CD4-positive, CD25-positive, alpha-beta regulatory T cell (primary cell): ENCODE measurements around the gene B3GAT1. TPM values are rescaled to one million over a fixed set of nuclear protein-coding genes. Genes with fewer than 3 reads are reported as not detected.

Experiments used
- ATAC-seq, 2 donors: fragments of 150-1000 bp; cut with Tn5 transposase; one replicate each; pipeline ENCODE4 v1.10.0; 2021; ENCODE audit warnings: low read depth in 2 of 2, moderate number of reproducible peaks in 2 of 2, moderate library complexity in 1 of 2
- DNase-seq, 3 donors: peaks; one replicate each; pipeline versions ENCODE4 v3.0.0 to v3.0.0-alpha.2; 2012 to 2022; ENCODE audit warnings: mixed read lengths in 1 of 3
- H3K27ac ChIP-seq: one replicate; pipeline ENCODE4 v1.7.0; 2013; ENCODE audit warnings: mild to moderate bottlenecking, low read length; ENCODE audit not compliant: insufficient read depth, poor library complexity, severe bottlenecking
- H3K27me3 ChIP-seq: one replicate; pipeline ENCODE4 v1.7.0; 2013; ENCODE audit warnings: low read length; ENCODE audit not compliant: control insufficient read depth, insufficient read depth
- H3K36me3 ChIP-seq: one replicate; pipeline ENCODE4 v1.7.0; 2013; ENCODE audit warnings: mild to moderate bottlenecking, low read length, moderate library complexity; ENCODE audit not compliant: control insufficient read depth, insufficient read depth
- H3K4me1 ChIP-seq: 2 replicates; pipeline ENCODE4 v1.7.0; 2013; ENCODE audit warnings: mild to moderate bottlenecking, low read length; ENCODE audit not compliant: insufficient read depth, control insufficient read depth, poor library complexity, severe bottlenecking
- H3K4me3 ChIP-seq: one replicate; pipeline ENCODE4 v1.7.0; 2013; ENCODE audit warnings: low read depth, mild to moderate bottlenecking, low read length, moderate library complexity
- H3K9me3 ChIP-seq, 2 experiments: 1 replicate in 1 of 2; 2 replicates in 1 of 2; pipeline ENCODE4 v1.7.0; 2013; ENCODE audit warnings: low read length in 2 of 2, mild to moderate bottlenecking in 1 of 2, moderate library complexity in 1 of 2; ENCODE audit not compliant: control insufficient read depth in 2 of 2
- H3K27ac Mint-ChIP-seq, 3 donors: one replicate each; pipeline ENCODE4 v1.8.0; 2020 to 2022; ENCODE audit warnings: mild to moderate bottlenecking in 3 of 3, mixed read lengths in 3 of 3, moderate library complexity in 2 of 3
- H3K27me3 Mint-ChIP-seq: one replicate; pipeline ENCODE4 v1.8.0; 2022; ENCODE audit warnings: mild to moderate bottlenecking, mixed read lengths
- H3K36me3 Mint-ChIP-seq: one replicate; pipeline ENCODE4 v1.8.0; 2020; ENCODE audit warnings: mixed read lengths
- H3K4me1 Mint-ChIP-seq, 4 donors: one replicate each; pipeline ENCODE4 v1.8.0; 2020 to 2022; ENCODE audit warnings: mixed read lengths in 4 of 4, mild to moderate bottlenecking in 1 of 4
- H3K4me3 Mint-ChIP-seq, 4 donors: one replicate each; pipeline ENCODE4 v1.8.0; 2020 to 2022; ENCODE audit warnings: mild to moderate bottlenecking in 4 of 4, mixed read lengths in 4 of 4, moderate library complexity in 3 of 4
- H3K9me3 Mint-ChIP-seq, 7 donors: one replicate each; pipeline ENCODE4 v1.8.0; 2020 to 2022; ENCODE audit warnings: mixed read lengths in 7 of 7, mild to moderate bottlenecking in 3 of 7, moderate library complexity in 2 of 7
- polyA plus RNA-seq, 4 donors: library from polyadenylated mRNA; unstranded; fragments of 300-500 nt; fragmentation: Illumina TruSeq; gene quantifications; one replicate each; pipeline ENCODE4 v1.2.3, GENCODE V29; 2021
- total RNA-seq: library from RNA; stranded (reverse); gene quantifications from one replicate; pipeline ENCODE4 v1.2.3, GENCODE V29; 2022

Gene B3GAT1
- total and polyA plus RNA-seq, 5 donors from 2014 or later = 1.9 TPM; not detected in 4

GRCh38 chr11:134406264-134407185 lies 5.5 kb downstream of the B3GAT1 start:
- H3K27me3 Mint-ChIP-seq = peaks cover 27% of the 10 kb centered on the region
- H3K4me3 ChIP-seq = no peak overlapping the region
- H3K36me3 ChIP-seq = no peaks in the 10 kb centered on the region
- peaks cover 10% of the 10 kb centered on the region for H3K4me1 ChIP-seq
- no peaks in the 10 kb centered on the region for H3K9me3 ChIP-seq
- peaks cover 0 to 14% (median 0%) of the 10 kb centered on the region in 4 donors for H3K4me1 Mint-ChIP-seq
- peak overlapping the region in 1 of 3 donors; percentile 47 for H3K27ac Mint-ChIP-seq
- no peak for DNase-seq
- H3K27me3 ChIP-seq = peaks cover 10% of the 10 kb centered on the region
- no peak overlapping the region for H3K27ac ChIP-seq
- no peaks in the 10 kb centered on the region for H3K36me3 Mint-ChIP-seq
- no peak overlapping the region for H3K4me3 Mint-ChIP-seq
- H3K9me3 Mint-ChIP-seq = peaks cover 0 to 3% (median 0%) of the 10 kb centered on the region in 7 donors
- no peak for ATAC-seq

- peaks cover 22% of the 10 kb centered on the region for H3K27me3 Mint-ChIP-seq
- no peak for DNase-seq
- Histone ChIP-seq H3K36me3 (no peaks in the 10 kb centered on the region), H3K4me3 (no peak overlapping the region), H3K27ac (no peak overlapping the region), H3K4me1 (peaks cover 6% of the 10 kb centered on the region), H3K27me3 (peaks cover 8% of the 10 kb centered on the region), H3K9me3 (no peaks in the 10 kb centered on the region)
- ATAC-seq = no peak
- H3K4me1 Mint-ChIP-seq = peaks cover 0 to 11% (median 0%) of the 10 kb centered on the region in 4 donors
- H3K9me3 Mint-ChIP-seq = peaks cover 0 to 4% (median 0%) of the 10 kb centered on the region in 7 donors
- no peaks in the 10 kb centered on the region for H3K36me3 Mint-ChIP-seq
- no peak overlapping the region for H3K4me3 Mint-ChIP-seq
- peak overlapping the region in 1 of 3 donors; percentile 47 for H3K27ac Mint-ChIP-seq
These were observed 6.2 kb downstream of the B3GAT1 start for GRCh38 chr11:134405841-134406240.

GRCh38 chr11:134405436-134405835 lies 6.6 kb downstream of the B3GAT1 start:
- Histone ChIP-seq H3K9me3 (no peaks in the 10 kb centered on the region), H3K4me1 (peaks cover 1% of the 10 kb centered on the region), H3K27me3 (peaks cover 4% of the 10 kb centered on the region), H3K36me3 (no peaks in the 10 kb centered on the region), H3K4me3 (no peak overlapping the region), H3K27ac (no peak overlapping the region)
- H3K4me1 Mint-ChIP-seq = peaks cover 0 to 8% (median 0%) of the 10 kb centered on the region in 4 donors
- no peak overlapping the region for H3K27ac Mint-ChIP-seq
- H3K4me3 Mint-ChIP-seq = no peak overlapping the region
- no peaks in the 10 kb centered on the region for H3K36me3 Mint-ChIP-seq
- ATAC-seq (no peak), DNase-seq (no peak)
- H3K27me3 Mint-ChIP-seq = peaks cover 19% of the 10 kb centered on the region
- H3K9me3 Mint-ChIP-seq = peaks cover 0 to 4% (median 0%) of the 10 kb centered on the region in 7 donors

GRCh38 chr11:134404575-134405341 lies 7.3 kb downstream of the B3GAT1 start:
- H3K36me3 Mint-ChIP-seq = no peaks in the 10 kb centered on the region
- H3K27me3 ChIP-seq = no peaks in the 10 kb centered on the region

GRCh38 chr11:134402910-134403309 lies 9.1 kb downstream of the B3GAT1 start:
- H3K4me3 ChIP-seq = no peak overlapping the region
- Mint-ChIP-seq H3K4me3 (no peak overlapping the region), H3K9me3 (peaks cover 0 to 1% (median 0%) of the 10 kb centered on the region in 7 donors), H3K27me3 (peaks cover 5% of the 10 kb centered on the region), H3K36me3 (no peaks in the 10 kb centered on the region), H3K4me1 (no peaks in the 10 kb centered on the region), H3K27ac (no peak overlapping the region)
- no peaks in the 10 kb centered on the region for H3K27me3 ChIP-seq
- H3K9me3 ChIP-seq = no peaks in the 10 kb centered on the region
- DNase-seq = no peak
- H3K36me3 ChIP-seq = no peaks in the 10 kb centered on the region
- H3K4me1 ChIP-seq = no peaks in the 10 kb centered on the region
- no peak overlapping the region for H3K27ac ChIP-seq
- no peak for ATAC-seq

More at GRCh38 chr11:134404575-134405341, 7.3 kb downstream of the B3GAT1 start:
- Mint-ChIP-seq H3K4me3 (no peak overlapping the region), H3K27me3 (peaks cover 12% of the 10 kb centered on the region), H3K27ac (no peak overlapping the region), H3K9me3 (peaks cover 0 to 4% (median 0%) of the 10 kb centered on the region in 7 donors), H3K4me1 (peaks cover 0 to 2% (median 0%) of the 10 kb centered on the region in 4 donors)
- H3K4me1 ChIP-seq = no peaks in the 10 kb centered on the region
- no peak overlapping the region for H3K27ac ChIP-seq
- ATAC-seq (no peak), DNase-seq (no peak)
- H3K9me3 ChIP-seq = no peaks in the 10 kb centered on the region
- no peak overlapping the region for H3K4me3 ChIP-seq
- no peaks in the 10 kb centered on the region for H3K36me3 ChIP-seq

- Mint-ChIP-seq H3K9me3 (peaks cover 0 to 1% (median 0%) of the 10 kb centered on the region in 7 donors), H3K27me3 (no peaks in the 10 kb centered on the region), H3K4me3 (no peak overlapping the region), H3K4me1 (no peaks in the 10 kb centered on the region), H3K27ac (no peak overlapping the region), H3K36me3 (no peaks in the 10 kb centered on the region)
- H3K36me3 ChIP-seq = no peaks in the 10 kb centered on the region
- H3K4me3 ChIP-seq = no peak overlapping the region
- no peak for ATAC-seq
- no peaks in the 10 kb centered on the region for H3K9me3 ChIP-seq
- no peak overlapping the region for H3K27ac ChIP-seq
- no peaks in the 10 kb centered on the region for H3K27me3 ChIP-seq
- no peak for DNase-seq
- no peaks in the 10 kb centered on the region for H3K4me1 ChIP-seq
These were observed 9.9 kb downstream of the B3GAT1 start for GRCh38 chr11:134401825-134402809.

GRCh38 chr11:134399996-134400395 lies 12.0 kb downstream of the B3GAT1 start:
- Mint-ChIP-seq H3K9me3 (peaks cover 0 to 1% (median 0%) of the 10 kb centered on the region in 7 donors), H3K27me3 (peaks cover 4% of the 10 kb centered on the region), H3K4me1 (no peaks in the 10 kb centered on the region), H3K27ac (no peak overlapping the region), H3K4me3 (no peak overlapping the region), H3K36me3 (no peaks in the 10 kb centered on the region)
- Histone ChIP-seq H3K4me3 (no peak overlapping the region), H3K27ac (no peak overlapping the region), H3K27me3 (no peaks in the 10 kb centered on the region), H3K36me3 (no peaks in the 10 kb centered on the region), H3K4me1 (no peaks in the 10 kb centered on the region), H3K9me3 (no peaks in the 10 kb centered on the region)
- DNase-seq = no peak
- ATAC-seq = no peak
